ENCODE data around the gene FAP.

FAP gene

DNA sequence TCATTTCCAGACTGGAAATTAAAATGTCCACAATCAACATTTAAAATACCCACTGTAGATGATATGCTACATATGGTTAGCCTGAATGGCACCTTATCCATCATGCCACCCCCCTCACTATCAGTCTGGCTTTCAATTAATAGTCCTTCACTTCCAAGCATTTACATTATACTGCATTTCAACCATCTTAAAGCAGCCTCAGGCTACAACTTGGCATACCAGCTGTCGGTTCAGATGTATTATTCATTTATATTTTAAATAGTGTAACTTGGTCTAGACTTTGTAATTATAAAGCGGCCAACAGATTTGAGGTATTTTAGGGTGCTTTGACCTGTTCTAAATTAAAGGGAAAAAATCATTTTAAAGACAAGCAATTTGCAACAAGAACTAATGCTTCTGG is 93.8 kb downstream of the FAP start:
- POLR2A ChIA-PET (ENCODE audit: low non-redundant PET): no interaction called here
- DNase-seq (ENCODE audit: low spot score): no peak

DNA sequence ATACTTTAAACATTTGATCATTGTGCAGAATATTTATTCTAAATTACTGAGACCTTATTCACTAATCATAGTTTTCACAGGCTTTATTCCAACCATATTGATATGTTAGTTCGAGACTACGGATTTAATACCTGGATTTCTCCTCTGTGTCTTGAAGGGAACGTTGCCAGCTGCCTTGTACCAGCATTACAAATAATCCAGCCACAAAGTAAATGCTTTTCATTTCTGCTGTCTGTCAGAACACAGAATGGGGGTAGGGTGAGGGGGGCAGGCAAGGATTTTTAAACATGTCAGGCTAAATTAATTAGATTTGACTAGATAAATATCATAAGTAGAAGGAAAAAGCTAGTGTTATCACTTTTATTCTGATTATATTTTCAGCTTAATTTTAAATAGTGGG is 94.3 kb downstream of the FAP start:
- ChIA-PET CTCF (interaction anchor here (0.7 kb wide), 1 partner anchor 15 kb away, joined by 3 read pairs; no protein-coding TSS in a partner anchor), POLR2A (ENCODE audit: low non-redundant PET) (no interaction called here)
- TF ChIP-seq, protein P1, sequence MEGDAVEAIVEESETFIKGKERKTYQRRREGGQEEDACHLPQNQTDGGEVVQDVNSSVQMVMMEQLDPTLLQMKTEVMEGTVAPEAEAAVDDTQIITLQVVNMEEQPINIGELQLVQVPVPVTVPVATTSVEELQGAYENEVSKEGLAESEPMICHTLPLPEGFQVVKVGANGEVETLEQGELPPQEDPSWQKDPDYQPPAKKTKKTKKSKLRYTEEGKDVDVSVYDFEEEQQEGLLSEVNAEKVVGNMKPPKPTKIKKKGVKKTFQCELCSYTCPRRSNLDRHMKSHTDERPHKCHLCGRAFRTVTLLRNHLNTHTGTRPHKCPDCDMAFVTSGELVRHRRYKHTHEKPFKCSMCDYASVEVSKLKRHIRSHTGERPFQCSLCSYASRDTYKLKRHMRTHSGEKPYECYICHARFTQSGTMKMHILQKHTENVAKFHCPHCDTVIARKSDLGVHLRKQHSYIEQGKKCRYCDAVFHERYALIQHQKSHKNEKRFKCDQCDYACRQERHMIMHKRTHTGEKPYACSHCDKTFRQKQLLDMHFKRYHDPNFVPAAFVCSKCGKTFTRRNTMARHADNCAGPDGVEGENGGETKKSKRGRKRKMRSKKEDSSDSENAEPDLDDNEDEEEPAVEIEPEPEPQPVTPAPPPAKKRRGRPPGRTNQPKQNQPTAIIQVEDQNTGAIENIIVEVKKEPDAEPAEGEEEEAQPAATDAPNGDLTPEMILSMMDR (conservative IDR thresholded peaks at IDR 0.05; ENCODE audit: low read depth): no peak
- no peak overlapping the region for H3K27ac ChIP-seq
- DNase-seq (ENCODE audit: low spot score): no peak

More for the DNA sequence above, 93.8 kb downstream of the FAP start:
- TF ChIP-seq, protein P1 (conservative IDR thresholded peaks at IDR 0.05; ENCODE audit: low read depth): no peak
- CTCF ChIA-PET: interaction anchor here (0.7 kb wide), 1 partner anchor 15 kb away, joined by 3 read pairs; no protein-coding TSS in a partner anchor
- H3K27ac ChIP-seq: no peak overlapping the region

DNA sequence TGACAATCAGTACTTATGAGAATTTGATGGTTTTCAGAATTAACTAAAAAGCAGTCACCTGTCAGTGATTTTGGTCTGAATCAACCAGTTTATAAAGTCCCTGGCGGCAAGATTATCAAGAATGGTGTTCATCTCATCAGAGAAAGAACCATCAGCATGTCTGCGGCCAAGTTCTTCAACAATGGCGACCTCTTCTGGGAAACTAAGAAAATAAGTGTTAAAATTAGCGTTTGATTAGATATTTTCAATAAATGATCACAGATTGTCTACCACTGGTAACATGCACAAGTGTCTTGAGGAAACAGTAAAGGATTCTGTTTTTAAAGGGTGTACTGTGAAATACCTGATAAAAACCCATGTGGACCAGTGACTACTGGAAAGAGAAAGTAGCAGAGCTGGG is 99.3 kb downstream of the FAP start:
- no peak overlapping the region for H3K27ac ChIP-seq
- CTCF ChIA-PET: no interaction called here
- TF ChIP-seq, protein P1 (conservative IDR thresholded peaks at IDR 0.05; ENCODE audit: low read depth): no peak
- no peak for DNase-seq (ENCODE audit: low spot score)
- POLR2A ChIA-PET (ENCODE audit: low non-redundant PET): no interaction called here

DNA sequence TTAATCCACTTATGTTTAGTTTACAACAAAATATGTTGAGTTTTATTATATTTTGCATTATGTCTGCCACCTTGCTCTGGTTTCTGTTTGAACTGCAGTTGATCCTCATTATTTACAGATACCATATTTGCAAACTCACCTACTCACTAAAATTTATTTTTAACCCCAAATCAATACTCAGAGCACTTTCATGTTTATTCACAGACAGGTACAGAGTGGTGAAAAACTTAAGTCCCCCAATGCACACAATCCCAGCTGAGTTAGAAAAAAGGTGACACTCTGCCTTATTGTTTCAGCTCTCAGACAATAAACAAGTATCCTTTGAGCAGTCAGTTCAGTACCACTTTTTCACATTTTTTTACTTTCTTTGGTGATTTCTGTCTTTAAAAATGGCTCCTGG is 104.9 kb downstream of the FAP start:
- no peak overlapping the region for H3K27ac ChIP-seq
- POLR2A ChIA-PET (ENCODE audit: low non-redundant PET): no interaction called here
- CTCF ChIA-PET: no interaction called here
- TF ChIP-seq, protein P1 (conservative IDR thresholded peaks at IDR 0.05; ENCODE audit: low read depth): no peak
- no peak for DNase-seq (ENCODE audit: low spot score)

DNA sequence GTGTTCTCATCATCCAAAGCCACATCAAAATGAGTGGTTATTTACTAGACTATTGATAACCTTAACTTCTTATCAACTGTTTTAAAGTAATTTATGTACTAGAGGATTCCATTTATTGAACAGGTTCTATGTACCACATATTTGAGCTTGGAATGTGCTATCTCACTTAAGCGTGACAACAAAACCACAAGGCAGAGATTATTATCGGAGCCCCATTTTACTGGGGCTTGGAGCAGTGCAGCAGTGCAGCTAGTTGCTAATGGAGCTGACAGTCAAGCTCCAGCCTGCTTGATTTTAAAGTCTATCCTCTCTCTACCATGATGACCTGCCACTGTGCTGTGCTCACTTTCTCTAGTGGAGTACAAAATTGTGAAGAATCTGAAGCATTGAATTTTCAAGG is 115.8 kb downstream of the FAP start:
- H3K27ac ChIP-seq: no peak overlapping the region
- TF ChIP-seq, protein P1 (conservative IDR thresholded peaks at IDR 0.05; ENCODE audit: low read depth): no peak
- POLR2A ChIA-PET (ENCODE audit: low non-redundant PET): no interaction called here
- CTCF ChIA-PET: interaction anchor here (0.7 kb wide), 1 partner anchor 144 kb away, joined by 3 read pairs; no protein-coding TSS in a partner anchor
- DNase-seq (ENCODE audit: low spot score): no peak

DNA sequence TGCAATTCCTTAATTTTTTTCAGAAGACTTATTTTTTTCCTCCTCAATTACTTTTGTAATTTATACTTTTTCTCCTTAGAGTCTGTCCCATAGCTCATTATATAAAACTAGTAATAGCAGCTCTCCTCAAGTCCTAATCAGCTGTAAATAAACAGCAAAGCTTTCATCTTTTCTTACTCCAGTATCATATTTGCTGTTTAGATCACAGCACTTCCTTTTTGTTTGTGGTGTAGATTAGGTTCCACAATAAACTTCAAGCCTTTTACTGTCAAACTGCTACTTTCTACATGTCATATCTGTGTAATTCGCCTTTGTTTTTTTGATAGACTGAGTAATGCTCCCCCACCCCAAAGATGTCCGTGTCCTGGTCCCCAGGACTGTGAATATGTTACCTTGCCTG is 116.7 kb downstream of the FAP start:
- no peak for DNase-seq (ENCODE audit: low spot score)
- TF ChIP-seq, protein P1 (conservative IDR thresholded peaks at IDR 0.05; ENCODE audit: low read depth): no peak
- CTCF ChIA-PET: interaction anchor here (0.6 kb wide), 1 partner anchor 485 kb away, joined by 3 read pairs; no protein-coding TSS in a partner anchor
- H3K27ac ChIP-seq: no peak overlapping the region
- POLR2A ChIA-PET (ENCODE audit: low non-redundant PET): no interaction called here
